Neural cell (in vitro differentiated cells): ENCODE measurements around the gene PTPRN2. TPM values are rescaled to one million over a fixed set of nuclear protein-coding genes. Genes with fewer than 3 reads are reported as not detected.

Source experiments
- H2AFZ ChIP-seq: fragments of 200-600, 300-800 bp; sonication (generic), shearing (Covaris generic); 2 replicates; pipeline ENCODE4 v1.6.0; 2014; ENCODE audit warnings: low read depth, mild to moderate bottlenecking, antibody characterized with exemption, low read length, moderate library complexity
- H3F3A ChIP-seq: fragments of 200-600 bp; shearing (Covaris generic); 2 replicates; pipeline ENCODE4 v1.6.1; 2016; ENCODE audit warnings: mild to moderate bottlenecking, moderate library complexity, mixed read lengths, antibody characterized with exemption, low read length; ENCODE audit not compliant: insufficient read depth, poor library complexity, severe bottlenecking
- H3K27ac ChIP-seq: fragments of 200-600, 300-800 bp; sonication (generic), shearing (Covaris generic); 2 replicates; pipeline ENCODE4 v1.5.1; 2014; ENCODE audit warnings: mild to moderate bottlenecking, low read length, moderate library complexity
- H3K27me3 ChIP-seq: fragments of 300-800, 200-600 bp; sonication (generic), shearing (Covaris generic); 2 replicates; pipeline ENCODE4 v1.6.0; 2014; ENCODE audit warnings: mild to moderate bottlenecking, low read depth, low read length, moderate library complexity; ENCODE audit not compliant: insufficient read depth
- H3K36me3 ChIP-seq: fragments of 300-800, 200-600 bp; sonication (generic), shearing (Covaris generic); 2 replicates; pipeline ENCODE4 v1.5.1; 2014; ENCODE audit warnings: mild to moderate bottlenecking, antibody characterized with exemption, low read length, moderate library complexity; ENCODE audit not compliant: insufficient read depth
- H3K4me2 ChIP-seq: fragments of 300-800, 200-600 bp; sonication (generic), shearing (Covaris generic); 2 replicates; pipeline ENCODE4 v1.6.0; 2014; ENCODE audit warnings: mild to moderate bottlenecking, low read length
- H3K4me3 ChIP-seq: fragments of 300-800, 200-600 bp; sonication (generic), shearing (Covaris generic); 2 replicates; pipeline ENCODE4 v1.5.1; 2014; ENCODE audit warnings: mild to moderate bottlenecking, low read length, moderate library complexity
- H3K79me2 ChIP-seq: fragments of 200-600 bp; shearing (Covaris generic); replicated peaks from 2 replicates; pipeline ENCODE4 v1.6.0; 2014; ENCODE audit warnings: mild to moderate bottlenecking, low read length, moderate library complexity; ENCODE audit not compliant: insufficient read depth
- H3K9ac ChIP-seq: fragments of 300-800, 200-600 bp; sonication (generic), shearing (Covaris generic); 2 replicates; pipeline ENCODE4 v1.6.1; 2016; ENCODE audit warnings: mild to moderate bottlenecking, low read length, mixed read lengths
- H3K9me2 ChIP-seq: fragments of 200-600 bp; shearing (Covaris generic); 2 replicates; pipeline ENCODE4 v1.6.1; 2016; ENCODE audit warnings: mild to moderate bottlenecking, low read length, mixed read lengths; ENCODE audit not compliant: insufficient read depth
- H3K9me3 ChIP-seq: fragments of 200-600, 300-800 bp; sonication (generic), shearing (Covaris generic); 2 replicates; pipeline ENCODE4 v1.6.1; 2016; ENCODE audit warnings: mild to moderate bottlenecking, mixed run types, low read length, moderate library complexity, mixed read lengths
- H4K20me1 ChIP-seq: fragments of 200-600 bp; shearing (Covaris generic); 2 replicates; pipeline ENCODE4 v1.6.1; 2016; ENCODE audit warnings: mild to moderate bottlenecking, mixed run types; ENCODE audit not compliant: insufficient read depth
- CTCF ChIP-seq: fragments of 450-650 bp; IDR thresholded peaks from 2 replicates; pipeline ENCODE4 v1.5.1; 2014; ENCODE audit warnings: antibody characterized with exemption, mild to moderate bottlenecking, moderate library complexity; ENCODE audit not compliant: poor library complexity, severe bottlenecking
- EP300 ChIP-seq: fragments of 450-650 bp; conservative IDR thresholded peaks from 2 replicates; pipeline ENCODE4 v1.6.1; 2014; ENCODE audit warnings: antibody characterized with exemption, mild to moderate bottlenecking, moderate library complexity; ENCODE audit not compliant: poor library complexity, severe bottlenecking
- EZH2 ChIP-seq: fragments of 200-600, 300-800 bp; shearing (Covaris generic), sonication (generic); IDR thresholded peaks from 2 replicates; pipeline ENCODE4 v1.6.1; 2014; ENCODE audit warnings: antibody characterized with exemption, low read length, borderline replicate concordance, mild to moderate bottlenecking; ENCODE audit not compliant: insufficient read depth, poor library complexity, severe bottlenecking
- MXI1 ChIP-seq: fragments of 450-650 bp; conservative IDR thresholded peaks from 2 replicates; pipeline ENCODE4 v1.6.1; 2014; ENCODE audit warnings: antibody characterized with exemption, mild to moderate bottlenecking; ENCODE audit not compliant: poor library complexity, severe bottlenecking
- POLR2AphosphoS5 ChIP-seq: IDR thresholded peaks from 2 replicates; pipeline ENCODE4 v1.6.1; 2012
- RAD21 ChIP-seq: fragments of 450-650 bp; conservative IDR thresholded peaks from 2 replicates; pipeline ENCODE4 v1.6.1; 2014; ENCODE audit warnings: antibody characterized with exemption, mild to moderate bottlenecking, moderate library complexity
- SMC3 ChIP-seq: fragments of 450-650 bp; conservative IDR thresholded peaks from 2 replicates; pipeline ENCODE4 v1.6.1; 2014; ENCODE audit warnings: antibody characterized with exemption, mild to moderate bottlenecking, moderate library complexity; ENCODE audit not compliant: poor library complexity
- TAF1 ChIP-seq: IDR thresholded peaks from 2 replicates; pipeline ENCODE4 v1.6.1; 2012; ENCODE audit warnings: low read depth
- polyA plus RNA-seq: library from polyadenylated mRNA; depleted of rRNA; stranded (reverse); fragments of >200 nt; gene quantifications from 2 replicates; pipeline ENCODE4 v1.2.3, GENCODE V29; 2014
- TF ChIP-seq, protein P1 (sequence below): IDR thresholded peaks from 2 replicates; pipeline ENCODE4 v1.6.1; 2012; ENCODE audit warnings: borderline replicate concordance

The PTPRN2 gene
- polyA plus RNA-seq, 1 donor from 2014 or later = 31.0 TPM

GRCh38 chr7:157668884-157669767 lies 918.5 kb downstream of the PTPRN2 start:
- Histone ChIP-seq H3K27ac (peak overlapping the region; percentile 49), H3K27me3 (no peaks in the 10 kb centered on the region), H3F3A (no peaks in the 10 kb centered on the region), H3K4me3 (no peak overlapping the region), H3K4me2 (no peak overlapping the region), H3K9me2 (no peaks in the 10 kb centered on the region), H3K9me3 (no peaks in the 10 kb centered on the region), H3K36me3 (peaks cover 13% of the 10 kb centered on the region), H2AFZ (no peak overlapping the region), H3K9ac (peak overlapping the region; percentile 12), H4K20me1 (peaks cover 27% of the 10 kb centered on the region), H3K79me2 (peaks cover 93% of the 10 kb centered on the region)
- TF ChIP-seq TAF1 (no peak), EZH2 (no peak), POLR2AphosphoS5 (no peak), CTCF (no peak), EP300 (no peak), RAD21 (no peak), MXI1 (no peak), SMC3 (no peak)
- TF ChIP-seq, protein P1, sequence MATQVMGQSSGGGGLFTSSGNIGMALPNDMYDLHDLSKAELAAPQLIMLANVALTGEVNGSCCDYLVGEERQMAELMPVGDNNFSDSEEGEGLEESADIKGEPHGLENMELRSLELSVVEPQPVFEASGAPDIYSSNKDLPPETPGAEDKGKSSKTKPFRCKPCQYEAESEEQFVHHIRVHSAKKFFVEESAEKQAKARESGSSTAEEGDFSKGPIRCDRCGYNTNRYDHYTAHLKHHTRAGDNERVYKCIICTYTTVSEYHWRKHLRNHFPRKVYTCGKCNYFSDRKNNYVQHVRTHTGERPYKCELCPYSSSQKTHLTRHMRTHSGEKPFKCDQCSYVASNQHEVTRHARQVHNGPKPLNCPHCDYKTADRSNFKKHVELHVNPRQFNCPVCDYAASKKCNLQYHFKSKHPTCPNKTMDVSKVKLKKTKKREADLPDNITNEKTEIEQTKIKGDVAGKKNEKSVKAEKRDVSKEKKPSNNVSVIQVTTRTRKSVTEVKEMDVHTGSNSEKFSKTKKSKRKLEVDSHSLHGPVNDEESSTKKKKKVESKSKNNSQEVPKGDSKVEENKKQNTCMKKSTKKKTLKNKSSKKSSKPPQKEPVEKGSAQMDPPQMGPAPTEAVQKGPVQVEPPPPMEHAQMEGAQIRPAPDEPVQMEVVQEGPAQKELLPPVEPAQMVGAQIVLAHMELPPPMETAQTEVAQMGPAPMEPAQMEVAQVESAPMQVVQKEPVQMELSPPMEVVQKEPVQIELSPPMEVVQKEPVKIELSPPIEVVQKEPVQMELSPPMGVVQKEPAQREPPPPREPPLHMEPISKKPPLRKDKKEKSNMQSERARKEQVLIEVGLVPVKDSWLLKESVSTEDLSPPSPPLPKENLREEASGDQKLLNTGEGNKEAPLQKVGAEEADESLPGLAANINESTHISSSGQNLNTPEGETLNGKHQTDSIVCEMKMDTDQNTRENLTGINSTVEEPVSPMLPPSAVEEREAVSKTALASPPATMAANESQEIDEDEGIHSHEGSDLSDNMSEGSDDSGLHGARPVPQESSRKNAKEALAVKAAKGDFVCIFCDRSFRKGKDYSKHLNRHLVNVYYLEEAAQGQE = no peak

DNA sequence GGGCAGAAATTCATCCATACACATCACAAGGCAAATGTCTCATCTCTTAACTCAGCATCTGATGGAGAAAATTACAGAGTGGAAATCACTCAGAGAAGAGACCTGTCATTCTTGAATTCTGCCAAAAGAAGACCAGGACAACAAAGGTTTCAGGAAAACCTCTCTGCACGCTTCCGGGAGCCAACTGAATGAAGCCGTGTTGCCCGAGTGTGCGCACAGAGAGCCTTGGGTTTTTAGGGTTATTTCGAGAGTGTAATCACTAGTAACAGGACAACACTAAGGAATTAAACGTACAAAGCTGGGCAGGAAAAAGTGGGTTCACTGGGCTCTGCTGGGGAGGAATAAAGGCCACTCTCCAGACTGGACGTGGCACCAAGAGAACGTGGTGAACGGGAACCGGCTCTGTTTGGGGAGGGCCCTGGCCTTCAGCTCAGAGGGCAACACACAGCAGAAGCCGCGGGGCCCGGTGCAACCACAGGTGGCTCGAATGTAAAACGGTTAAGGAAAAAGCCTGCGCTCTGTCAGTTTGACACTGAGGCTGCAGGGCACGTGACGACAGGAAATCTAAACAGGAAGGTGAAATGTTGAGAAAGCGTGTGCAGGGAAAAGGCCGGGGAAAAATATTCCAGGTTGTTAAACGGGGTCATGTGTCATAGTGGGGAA lies 919.3 kb downstream of the PTPRN2 start:
- Histone ChIP-seq H4K20me1 (peaks cover 27% of the 10 kb centered on the region), H3F3A (no peaks in the 10 kb centered on the region), H3K27ac (peak overlapping the region; percentile 49), H3K4me2 (no peak overlapping the region), H3K27me3 (no peaks in the 10 kb centered on the region), H3K4me3 (no peak overlapping the region), H3K79me2 (peaks cover 93% of the 10 kb centered on the region), H3K9me2 (no peaks in the 10 kb centered on the region), H3K36me3 (peaks cover 8% of the 10 kb centered on the region), H3K9ac (peak overlapping the region; percentile 12), H3K9me3 (no peaks in the 10 kb centered on the region), H2AFZ (no peak overlapping the region)
- TF ChIP-seq POLR2AphosphoS5 = peak; percentile 22
- no peak for TF ChIP-seq EP300
- TF ChIP-seq SMC3 = no peak
- no peak for TF ChIP-seq RAD21
- TF ChIP-seq TAF1 = no peak
